Suprapubic skin (tissue), 4 donors: ENCODE data around the gene SAMD4B. TPM values are rescaled to one million over a fixed set of nuclear protein-coding genes. Genes with fewer than 3 reads are reported as not detected.
"Not testable (repeated sequence)": the region's sequence is repeated elsewhere in the genome, so short reads cannot be mapped to it uniquely, and the experiment has no call there.

Experiments
- DNase-seq, 2 donors: peaks; one replicate each; pipeline ENCODE4 v3.0.0-alpha.2; 2019; ENCODE audit warnings: low spot score in 2 of 2
- H3K27ac ChIP-seq: fragments of 200-600 bp; sonication (generic); one replicate; pipeline ENCODE4 v1.5.1; 2019
- H3K27me3 ChIP-seq: fragments of 200-600 bp; sonication (generic); one replicate; pipeline ENCODE4 v1.5.1; 2019
- H3K36me3 ChIP-seq: fragments of 200-600 bp; sonication (generic); one replicate; pipeline ENCODE4 v1.5.1; 2019
- H3K4me1 ChIP-seq: fragments of 200-600 bp; sonication (generic); one replicate; pipeline ENCODE4 v1.5.1; 2019
- H3K4me3 ChIP-seq: fragments of 200-600 bp; sonication (generic); one replicate; pipeline ENCODE4 v1.5.1; 2019; ENCODE audit warnings: mild to moderate bottlenecking
- H3K9me3 ChIP-seq: fragments of 200-600 bp; sonication (generic); one replicate; pipeline ENCODE4 v1.5.1; 2019
- CTCF ChIP-seq, 2 donors: fragments of 200-600 bp in 1 of 2; fragments of 450-650 bp in 1 of 2; sonication (generic) in 1 of 2; IDR thresholded peaks; one replicate each; pipeline ENCODE4 v1.5.1; 2016 to 2019; ENCODE audit warnings: antibody characterized with exemption in 2 of 2, mild to moderate bottlenecking in 1 of 2, moderate library complexity in 1 of 2
- EP300 ChIP-seq: sonication (generic); formaldehyde crosslinking; IDR thresholded peaks from one replicate; pipeline ENCODE4 v1.6.1; 2017; ENCODE audit warnings: antibody characterized with exemption
- POLR2A ChIP-seq, 2 donors: fragments of 450-650 bp; IDR thresholded peaks; one replicate each; pipeline ENCODE4 v1.6.1; 2017; ENCODE audit warnings: antibody characterized with exemption in 2 of 2, mild to moderate bottlenecking in 2 of 2, moderate library complexity in 2 of 2
- POLR2AphosphoS5 ChIP-seq, 3 donors: sonication (generic); formaldehyde crosslinking; IDR thresholded peaks; one replicate each; pipeline ENCODE4 v1.6.1; 2017; ENCODE audit warnings: antibody characterized with exemption in 3 of 3
- WGBS: methylation state at CpG from one replicate; pipeline ENCODE4 v1.1.5; 2018; 5-methylcytosine and 5-hydroxymethylcytosine counted together
- total RNA-seq, 4 donors: library from RNA; depleted of rRNA; stranded (reverse); fragments of >200 nt; gene quantifications; one replicate each; pipeline ENCODE4 v1.1.0, GENCODE V29; 2016

The SAMD4B gene
- total RNA-seq, 4 donors from 2014 or later = 104 to 166 (median 113) TPM

- no peaks in the 10 kb centered on the region for H3K27me3 ChIP-seq
- no peak for TF ChIP-seq POLR2A (IDR thresholded peaks at IDR 0.05)
- H3K4me1 ChIP-seq = peaks cover 32% of the 10 kb centered on the region
- H3K4me3 ChIP-seq = no peak overlapping the region
- no peaks in the 10 kb centered on the region for H3K9me3 ChIP-seq
- no peak overlapping the region for H3K27ac ChIP-seq
- no peaks in the 10 kb centered on the region for H3K36me3 ChIP-seq
- 96% methylated on average over 1 of the region's 1 CpG for WGBS
- no peak for DNase-seq
Measured at GRCh38 chr19:39339674-39340073, 2.5 kb upstream of the SAMD4B start.

DNA sequence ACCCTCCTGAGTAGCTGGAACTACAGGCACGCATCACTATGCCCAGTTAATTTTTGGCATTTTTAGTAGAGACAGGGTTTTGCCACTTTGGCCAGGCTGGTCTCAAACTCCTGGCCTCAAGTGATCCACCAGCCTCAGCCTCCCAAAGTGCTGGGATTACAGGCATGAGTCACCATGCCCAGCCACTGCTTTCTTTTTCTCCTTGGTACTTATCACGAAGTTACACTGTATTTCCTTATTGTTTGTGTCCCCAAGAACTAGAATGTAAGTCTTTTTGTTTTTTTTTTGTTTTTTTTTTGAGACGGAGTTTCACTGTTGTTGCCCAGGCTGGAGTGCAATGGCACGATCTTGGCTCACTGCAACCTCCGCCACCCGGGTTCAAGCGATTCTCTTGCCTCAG, 2.1 kb upstream of the SAMD4B start:
- not testable (repeated sequence) for H3K4me3 ChIP-seq, DNase-seq, H3K9me3 ChIP-seq, H3K36me3 ChIP-seq, H3K27ac ChIP-seq, H3K27me3 ChIP-seq
- 86% methylated on average over 7 of the region's 7 CpGs for WGBS
- H3K4me1 ChIP-seq = peaks cover 37% of the 10 kb centered on the region

- peak overlapping the region; percentile 96 for H3K4me3 ChIP-seq
- H3K36me3 ChIP-seq = no peaks in the 10 kb centered on the region
- H3K9me3 ChIP-seq = no peaks in the 10 kb centered on the region
- peak in 1 of 2 donors; percentile 72 for DNase-seq
- peak overlapping the region; percentile 81 for H3K27ac ChIP-seq
- H3K27me3 ChIP-seq = no peaks in the 10 kb centered on the region
- H3K4me1 ChIP-seq = peaks cover 48% of the 10 kb centered on the region
- TF ChIP-seq POLR2A (IDR thresholded peaks at IDR 0.05) (no peak), POLR2AphosphoS5 (IDR thresholded peaks at IDR 0.05) (no peak), EP300 (no peak), CTCF (IDR thresholded peaks at IDR 0.05) (no peak)
- WGBS = under 1% methylated on average over 17 of the region's 17 CpGs
Measured at GRCh38 chr19:39341129-39341718, 997 bp upstream of the SAMD4B start.

DNA sequence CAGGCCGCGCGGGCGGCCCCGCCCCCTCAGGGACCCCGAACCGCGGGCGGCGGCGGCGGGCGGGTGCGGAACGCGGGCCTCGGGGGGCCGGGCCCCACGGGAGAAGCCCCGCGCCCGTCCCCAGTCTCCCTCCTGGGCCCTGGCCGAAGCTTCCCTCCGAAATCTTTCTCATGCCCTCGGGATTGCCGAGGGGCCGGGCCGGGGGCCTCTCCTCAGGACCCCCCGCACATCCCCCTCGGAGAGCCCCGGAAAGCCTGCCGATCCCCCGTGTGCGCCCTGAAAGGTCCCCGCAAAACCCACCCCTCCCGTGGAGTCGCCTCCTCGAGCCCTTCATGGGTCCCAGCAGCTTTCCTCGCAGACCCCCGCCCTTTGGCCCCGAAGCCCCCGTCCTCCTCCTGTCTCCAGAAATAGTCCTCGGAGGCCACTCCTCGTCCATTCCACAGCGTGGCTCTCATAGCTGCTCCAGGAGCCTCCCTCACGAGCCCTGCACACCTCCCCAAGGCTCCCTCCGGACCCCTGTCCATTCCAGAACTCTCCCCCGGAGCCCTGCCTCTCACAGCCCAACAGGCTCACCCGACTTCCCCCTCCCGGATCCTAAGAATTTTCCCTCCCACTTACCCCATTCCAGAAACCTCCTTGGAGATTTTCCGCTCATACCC, 555 bp downstream of the SAMD4B start:
- H3K36me3 ChIP-seq = no peaks in the 10 kb centered on the region
- WGBS = 4% methylated on average over 17 of the region's 51 CpGs
- peak overlapping the region; percentile 92 for H3K27ac ChIP-seq
- no peaks in the 10 kb centered on the region for H3K9me3 ChIP-seq
- TF ChIP-seq POLR2A (IDR thresholded peaks at IDR 0.05) (peak in 1 of 2 donors; percentile 18), EP300 (no peak)
- peaks cover 50% of the 10 kb centered on the region for H3K4me1 ChIP-seq
- peak in 1 of 2 donors; percentile 80 for DNase-seq
- H3K4me3 ChIP-seq = peak overlapping the region; percentile 96
- no peaks in the 10 kb centered on the region for H3K27me3 ChIP-seq

- H3K4me1 ChIP-seq = peaks cover 57% of the 10 kb centered on the region
- no peak for DNase-seq
- TF ChIP-seq POLR2A (IDR thresholded peaks at IDR 0.05) (no peak), EP300 (no peak), POLR2AphosphoS5 (IDR thresholded peaks at IDR 0.05) (no peak), CTCF (IDR thresholded peaks at IDR 0.05) (no peak)
- no peaks in the 10 kb centered on the region for H3K9me3 ChIP-seq
- 88% methylated on average over 1 of the region's 1 CpG for WGBS
- no peaks in the 10 kb centered on the region for H3K27me3 ChIP-seq
- no peak overlapping the region for H3K27ac ChIP-seq
- peaks cover 23% of the 10 kb centered on the region for H3K36me3 ChIP-seq
- no peak overlapping the region for H3K4me3 ChIP-seq
Measured at GRCh38 chr19:39345956-39346355, 3.7 kb downstream of the SAMD4B start.

- H3K4me1 ChIP-seq = peaks cover 69% of the 10 kb centered on the region
- H3K4me3 ChIP-seq = no peak overlapping the region
- 80% methylated on average over 4 of the region's 4 CpGs for WGBS
- DNase-seq = no peak
- H3K9me3 ChIP-seq = no peaks in the 10 kb centered on the region
- H3K27ac ChIP-seq = no peak overlapping the region
- TF ChIP-seq EP300 (no peak), POLR2AphosphoS5 (IDR thresholded peaks at IDR 0.05) (no peak), POLR2A (IDR thresholded peaks at IDR 0.05) (no peak), CTCF (IDR thresholded peaks at IDR 0.05) (no peak)
- H3K27me3 ChIP-seq = no peaks in the 10 kb centered on the region
- peaks cover 30% of the 10 kb centered on the region for H3K36me3 ChIP-seq
Measured at GRCh38 chr19:39347332-39348164, 5.3 kb downstream of the SAMD4B start.
